SK-MEL-5 (cell line): ENCODE data around the gene CRIP3. TPM values are rescaled to one million over a fixed set of nuclear protein-coding genes. Genes with fewer than 3 reads are reported as not detected.

Experiments
- small RNA-seq, 2 experiments: library from RNA; depleted of rRNA; stranded (forward); fragments of <200 nt; gene quantifications; one replicate each; pipeline ENCODE3, GENCODE V24; 2014
- total RNA-seq: library from RNA; depleted of rRNA; stranded (reverse); fragments of >200 nt; shearing (Covaris generic); gene quantifications from 2 replicates; pipeline ENCODE4 v1.2.3, GENCODE V29; 2014; rRNA removed

Gene CRIP3
- total RNA-seq, 1 experiment from 2014 or later, result not detected

Small RNAs within 50 kb of the gene (small RNA-seq; reads per million reads assigned to genes)
- 0 reads per million in 2 experiments for gene RPL12P47

Other genes with a start within 250 kb of the CRIP3 start
- gene MRPL2, start 249.4 kb downstream of the CRIP3 start, total RNA-seq, result 49.9 and 51.9 TPM in 2 replicates
- gene KLC4, start 249.2 kb downstream of the CRIP3 start, total RNA-seq, result 6.8 and 8.3 TPM in 2 replicates
- gene PTK7, start 232.5 kb downstream of the CRIP3 start, total RNA-seq, result 19.7 TPM in 2 replicates
- 16.4 and 17.6 TPM in 2 replicates for gene SRF, start 137.6 kb downstream of the CRIP3 start, total RNA-seq
- 16.7 and 18.1 TPM in 2 replicates for gene CUL9, start 126.6 kb downstream of the CRIP3 start, total RNA-seq
- 108 and 109 TPM in 2 replicates for gene DNPH1, start 79.3 kb downstream of the CRIP3 start, total RNA-seq
- not detected in 2 replicates for gene TTBK1, start 65.3 kb downstream of the CRIP3 start, total RNA-seq
- not detected in 2 replicates for gene SLC22A7, start 10.6 kb downstream of the CRIP3 start, total RNA-seq
- 8.6 and 9.6 TPM in 2 replicates for gene ZNF318, start 60.8 kb upstream of the CRIP3 start, total RNA-seq
- gene ABCC10, start 118.7 kb upstream of the CRIP3 start, total RNA-seq, result 16.6 and 17.1 TPM in 2 replicates
- 0.48 and 0.83 TPM in 2 replicates for gene DLK2, start 146.7 kb upstream of the CRIP3 start, total RNA-seq
- gene TJAP1, start 168.7 kb upstream of the CRIP3 start, total RNA-seq, result 12.4 and 18.2 TPM in 2 replicates
- gene LRRC73, start 201.5 kb upstream of the CRIP3 start, total RNA-seq, result 0.42 and 0.64 TPM in 2 replicates
- 156 and 160 TPM in 2 replicates for gene YIPF3, start 208.1 kb upstream of the CRIP3 start, total RNA-seq
- gene POLR1C, start 208.3 kb upstream of the CRIP3 start, total RNA-seq, result 45.3 and 47.5 TPM in 2 replicates